SK-N-SH (cell line): ENCODE data around the gene NBEAL1. TPM values are rescaled to one million over a fixed set of nuclear protein-coding genes. Genes with fewer than 3 reads are reported as not detected.

Source experiments
- CTCF ChIA-PET: fragments of 300-600, 350-600 bp; formaldehyde crosslinking; extraction: SDS; loops from one replicate; lab custom pipeline; 2021; lab: Yijun Ruan, JAX
- POLR2A ChIA-PET: fragments of 350-600 bp; sonication (Branson Sonifier 250); formaldehyde crosslinking; extraction: SDS; loops from one replicate; lab custom pipeline; 2020; ENCODE audit warnings: antibody characterized with exemption, inconsistent platforms; lab: Yijun Ruan, JAX
- DNase-seq: peaks from one replicate; pipeline ENCODE4 v3.0.0; 2012
- H2AFZ ChIP-seq: fragments of 200-600 bp; sonication (generic); 2 replicates; pipeline ENCODE4 v1.8.1; 2016; ENCODE audit warnings: antibody characterized with exemption, mild to moderate bottlenecking, low read depth
- H3F3A ChIP-seq: fragments of 200-600 bp; sonication (generic); replicated peaks from 2 replicates; pipeline ENCODE3; 2016; ENCODE audit warnings: antibody characterized with exemption, mild to moderate bottlenecking; ENCODE audit not compliant: insufficient read depth
- H3K27ac ChIP-seq, 2 experiments: fragments of 200-500 bp in 1 of 2; fragments of 200-600 bp in 1 of 2; sonication (Bioruptor generic) in 1 of 2; sonication (generic), shearing (Covaris generic) in 1 of 2; 2 replicates each; pipeline versions ENCODE4 v1.5.1 to v1.6.1; 2014 to 2016; ENCODE audit warnings: low read depth in 2 of 2, inconsistent platforms in 1 of 2, low read length in 1 of 2, mild to moderate bottlenecking in 1 of 2, mixed read lengths in 1 of 2
- H3K27me3 ChIP-seq: fragments of 200-600 bp; sonication (generic), shearing (Covaris generic); 2 replicates; pipeline ENCODE4 v1.6.1; 2016; ENCODE audit warnings: mixed run types; ENCODE audit not compliant: insufficient read depth
- H3K36me3 ChIP-seq, 2 experiments: fragments of 200-500 bp in 1 of 2; fragments of 200-600 bp in 1 of 2; sonication (Bioruptor generic) in 1 of 2; sonication (generic) in 1 of 2; replicated peaks in 1 of 2; 2 replicates each; pipeline versions ENCODE3 to v1.5.1; 2014 to 2016; ENCODE audit warnings: low read length in 1 of 2, mild to moderate bottlenecking in 1 of 2; ENCODE audit not compliant: insufficient read depth in 2 of 2, control insufficient read depth in 1 of 2
- H3K4me1 ChIP-seq, 2 experiments: fragments of 200-500 bp in 1 of 2; fragments of 200-600 bp in 1 of 2; sonication (Bioruptor generic) in 1 of 2; sonication (generic), shearing (Covaris generic) in 1 of 2; 2 replicates each; pipeline versions ENCODE4 v1.5.1 to v1.6.1; 2014 to 2016; ENCODE audit warnings: low read depth in 1 of 2, low read length in 1 of 2, mixed run types in 1 of 2; ENCODE audit not compliant: insufficient read depth in 2 of 2, control insufficient read depth in 1 of 2
- H3K4me2 ChIP-seq: fragments of 200-600 bp; sonication (generic), shearing (Covaris generic); 2 replicates; pipeline ENCODE4 v1.6.1; 2017; ENCODE audit warnings: mixed run types
- H3K4me3 ChIP-seq, 2 experiments: fragments of 200-500 bp in 1 of 2; fragments of 200-600 bp in 1 of 2; sonication (Bioruptor generic) in 1 of 2; sonication (generic), shearing (Covaris generic) in 1 of 2; 2 replicates each; pipeline versions ENCODE4 v1.5.1 to v1.8.1; 2014 to 2016; ENCODE audit warnings: low read depth in 2 of 2, inconsistent platforms in 1 of 2, low read length in 1 of 2, mild to moderate bottlenecking in 1 of 2, mixed read lengths in 1 of 2, moderate library complexity in 1 of 2
- H3K79me2 ChIP-seq: fragments of 200-600 bp; sonication (generic); 2 replicates; pipeline ENCODE4 v1.8.1; 2017; ENCODE audit warnings: mild to moderate bottlenecking; ENCODE audit not compliant: insufficient read depth
- H3K9ac ChIP-seq: fragments of 200-600 bp; sonication (generic); 2 replicates; pipeline ENCODE4 v1.6.1; 2017; ENCODE audit warnings: mixed run types
- H3K9me2 ChIP-seq: fragments of 200-600 bp; sonication (generic); 2 replicates; pipeline ENCODE4 v1.6.1; 2017; ENCODE audit warnings: mixed run types
- H3K9me3 ChIP-seq: fragments of 200-600 bp; sonication (generic); 2 replicates; pipeline ENCODE4 v1.6.1; 2017; ENCODE audit warnings: mixed run types, mild to moderate bottlenecking, moderate library complexity
- H4K20me1 ChIP-seq: fragments of 200-600 bp; sonication (generic); 2 replicates; pipeline ENCODE4 v1.6.1; 2017; ENCODE audit warnings: mild to moderate bottlenecking, mixed run types; ENCODE audit not compliant: insufficient read depth
- CHD2 ChIP-seq: fragments of 150-350 bp; IDR thresholded peaks from 2 replicates; pipeline ENCODE4 v1.6.1; 2018; ENCODE audit warnings: low read length; ENCODE audit not compliant: partially characterized antibody
- ELF1 ChIP-seq: IDR thresholded peaks from 2 replicates; pipeline ENCODE4 v1.4.0; 2012
- EP300 ChIP-seq, 2 experiments: IDR thresholded peaks; 2 replicates each; pipeline versions ENCODE4 v1.4.0 to v1.6.1; 2012; ENCODE audit warnings: borderline replicate concordance in 1 of 2, low read depth in 1 of 2, low read length in 1 of 2
- FOSL2 ChIP-seq: IDR thresholded peaks from 2 replicates; pipeline ENCODE4 v1.4.0; 2012; ENCODE audit warnings: low read depth, mild to moderate bottlenecking, moderate library complexity, borderline replicate concordance
- GABPA ChIP-seq: IDR thresholded peaks from 2 replicates; pipeline ENCODE4 v1.4.0; 2012; ENCODE audit warnings: low read depth, mild to moderate bottlenecking
- MAX ChIP-seq: IDR thresholded peaks from 2 replicates; pipeline ENCODE4 v1.4.0; 2012; ENCODE audit warnings: low read depth
- MXI1 ChIP-seq: IDR thresholded peaks from 2 replicates; pipeline ENCODE4 v1.6.1; 2012; ENCODE audit warnings: mild to moderate bottlenecking, low read depth, low read length, improper control_type of control experiment
- NFIC ChIP-seq: IDR thresholded peaks from 2 replicates; pipeline ENCODE4 v1.4.0; 2012; ENCODE audit warnings: borderline replicate concordance
- POLR2AphosphoS5 ChIP-seq: IDR thresholded peaks from 2 replicates; pipeline ENCODE4 v1.6.1; 2012; ENCODE audit warnings: low read depth, low read length
- RCOR1 ChIP-seq: fragments of 150-350 bp; IDR thresholded peaks from 2 replicates; pipeline ENCODE4 v1.6.1; 2017; ENCODE audit warnings: antibody characterized with exemption, low read length
- REST ChIP-seq: IDR thresholded peaks from 2 replicates; pipeline ENCODE4 v1.6.1; 2012; ENCODE audit warnings: mild to moderate bottlenecking, low read depth, low read length, moderate library complexity
- RFX5 ChIP-seq: IDR thresholded peaks from 2 replicates; pipeline ENCODE4 v1.6.1; 2012; ENCODE audit warnings: mild to moderate bottlenecking, improper control_type of control experiment, low read length
- SMC3 ChIP-seq: IDR thresholded peaks from 2 replicates; pipeline ENCODE4 v1.6.1; 2012; ENCODE audit warnings: low read depth, low read length, improper control_type of control experiment
- TCF12 ChIP-seq: IDR thresholded peaks from 2 replicates; pipeline ENCODE4 v1.4.0; 2012
- YY1 ChIP-seq: IDR thresholded peaks from 2 replicates; pipeline ENCODE4 v1.4.0; 2012; ENCODE audit warnings: low read depth, mild to moderate bottlenecking
- ZBTB33 ChIP-seq: IDR thresholded peaks from 2 replicates; pipeline ENCODE4 v1.4.0; 2012; ENCODE audit warnings: low read depth, borderline replicate concordance
- WGBS: methylation state at CpG from one replicate; pipeline ENCODE4 v1.1.6; 2017; ENCODE audit warnings: low lambda C conversion rate; 5-methylcytosine and 5-hydroxymethylcytosine counted together
- polyA plus RNA-seq, 3 experiments: library from polyadenylated mRNA; depleted of rRNA; stranded (reverse); fragments of >200 nt; gene quantifications; 2 replicates each; pipeline ENCODE4 v1.2.3, GENCODE V29; 2012
- TF ChIP-seq, protein P1 (sequence below): fragments of 150-350 bp; IDR thresholded peaks from 2 replicates; pipeline ENCODE4 v1.6.1; 2016; ENCODE audit warnings: mild to moderate bottlenecking, low read depth, low read length
- TF ChIP-seq, protein P2 (sequence below): IDR thresholded peaks from 2 replicates; pipeline ENCODE4; 2012
- TF ChIP-seq, protein P3 (sequence below): fragments of 200-600 bp; sonication (generic); IDR thresholded peaks from 2 replicates; pipeline ENCODE4 v1.6.1; 2017; ENCODE audit warnings: antibody characterized with exemption, mild to moderate bottlenecking, moderate library complexity

NBEAL1 gene
- polyA plus RNA-seq, 1 of the 3 experiments (the other 2 are of a cell fraction), result 3.3 TPM

DNA sequence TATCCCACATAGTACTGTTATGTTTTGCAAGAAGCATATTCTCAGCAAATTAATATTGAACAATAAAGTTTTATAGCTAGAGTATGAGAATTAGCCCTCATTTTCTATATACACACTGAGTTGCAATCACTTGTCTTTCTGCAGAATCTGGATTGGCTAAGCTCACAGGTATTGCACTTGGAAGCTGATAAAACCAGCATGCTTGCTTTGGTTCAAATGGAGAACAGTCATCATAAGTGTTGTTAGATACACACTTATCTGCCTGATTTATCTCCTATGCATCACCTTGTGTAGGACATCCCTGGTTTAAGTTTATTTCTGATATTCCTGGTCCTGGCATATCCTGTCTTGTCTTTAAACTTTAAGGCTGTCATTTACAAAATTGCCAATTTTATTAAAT is 186.2 kb downstream of the NBEAL1 start:
- H3K4me2 ChIP-seq, result no peak overlapping the region
- no peak overlapping the region for H3K9ac ChIP-seq
- no peak for DNase-seq
- H2AFZ ChIP-seq, result no peak overlapping the region
- ChIA-PET CTCF (interaction anchor here (0.8 kb wide), 1 partner anchor 24 kb away, joined by 3 read pairs; no protein-coding TSS in a partner anchor), POLR2A (no interaction called here)
- no peaks in the 10 kb centered on the region for H4K20me1 ChIP-seq
- H3K4me1 ChIP-seq, result no peaks in the 10 kb centered on the region
- H3F3A ChIP-seq, result peaks cover 14% of the 10 kb centered on the region
- no peaks in the 10 kb centered on the region for H3K79me2 ChIP-seq
- no peaks in the 10 kb centered on the region for H3K9me3 ChIP-seq
- no peak for TF ChIP-seq EP300 (IDR thresholded peaks at IDR 0.05; ENCODE audit: borderline replicate concordance in 1 of 2, low read depth in 1 of 2, low read length in 1 of 2)
- no peak for TF ChIP-seq CHD2
- no peaks in the 10 kb centered on the region for H3K27me3 ChIP-seq
- no peaks in the 10 kb centered on the region for H3K9me2 ChIP-seq
- no peak overlapping the region for H3K4me3 ChIP-seq
- H3K36me3 ChIP-seq, result peaks cover 4 to 24% of the 10 kb centered on the region in 2 experiments
- H3K27ac ChIP-seq, result no peak overlapping the region

DNA sequence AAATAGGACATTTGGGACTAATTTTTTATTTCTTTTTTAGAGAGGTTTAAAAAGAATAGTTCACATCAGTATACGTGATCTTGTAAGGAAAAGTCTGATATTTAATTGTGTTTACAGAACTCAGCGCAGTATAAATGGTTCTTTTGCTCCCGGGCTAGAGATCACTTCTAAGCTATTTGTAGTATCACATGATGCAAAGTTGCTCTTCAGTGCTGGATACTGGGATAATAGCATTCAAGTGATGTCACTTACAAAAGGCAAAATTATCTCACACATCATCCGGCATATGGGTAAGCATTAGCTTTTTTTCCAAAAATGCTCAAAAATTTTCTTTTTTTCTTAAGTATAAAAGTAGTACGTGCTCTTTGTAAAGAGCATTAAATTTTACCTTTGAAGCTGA is 186.8 kb downstream of the NBEAL1 start:
- Histone ChIP-seq H3F3A (peaks cover 14% of the 10 kb centered on the region), H3K27me3 (no peaks in the 10 kb centered on the region), H3K4me1 (no peaks in the 10 kb centered on the region), H3K9ac (no peak overlapping the region), H4K20me1 (no peaks in the 10 kb centered on the region), H3K27ac (no peak overlapping the region), H3K9me2 (no peaks in the 10 kb centered on the region), H3K9me3 (no peaks in the 10 kb centered on the region), H2AFZ (no peak overlapping the region), H3K79me2 (no peaks in the 10 kb centered on the region), H3K36me3 (peaks cover 4 to 24% of the 10 kb centered on the region in 2 experiments), H3K4me2 (no peak overlapping the region), H3K4me3 (no peak overlapping the region)
- 96% methylated on average over 5 of the region's 5 CpGs for WGBS
- TF ChIP-seq TCF12 (no peak), SMC3 (no peak), FOSL2 (no peak), YY1 (no peak), ELF1 (no peak), REST (no peak), POLR2AphosphoS5 (no peak), RFX5 (no peak), RCOR1 (no peak), MXI1 (no peak), MAX (no peak), NFIC (no peak), ZBTB33 (no peak), GABPA (no peak)
- TF ChIP-seq, protein P1, sequence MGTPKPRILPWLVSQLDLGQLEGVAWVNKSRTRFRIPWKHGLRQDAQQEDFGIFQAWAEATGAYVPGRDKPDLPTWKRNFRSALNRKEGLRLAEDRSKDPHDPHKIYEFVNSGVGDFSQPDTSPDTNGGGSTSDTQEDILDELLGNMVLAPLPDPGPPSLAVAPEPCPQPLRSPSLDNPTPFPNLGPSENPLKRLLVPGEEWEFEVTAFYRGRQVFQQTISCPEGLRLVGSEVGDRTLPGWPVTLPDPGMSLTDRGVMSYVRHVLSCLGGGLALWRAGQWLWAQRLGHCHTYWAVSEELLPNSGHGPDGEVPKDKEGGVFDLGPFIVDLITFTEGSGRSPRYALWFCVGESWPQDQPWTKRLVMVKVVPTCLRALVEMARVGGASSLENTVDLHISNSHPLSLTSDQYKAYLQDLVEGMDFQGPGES, result no peak
- TF ChIP-seq, protein P2, sequence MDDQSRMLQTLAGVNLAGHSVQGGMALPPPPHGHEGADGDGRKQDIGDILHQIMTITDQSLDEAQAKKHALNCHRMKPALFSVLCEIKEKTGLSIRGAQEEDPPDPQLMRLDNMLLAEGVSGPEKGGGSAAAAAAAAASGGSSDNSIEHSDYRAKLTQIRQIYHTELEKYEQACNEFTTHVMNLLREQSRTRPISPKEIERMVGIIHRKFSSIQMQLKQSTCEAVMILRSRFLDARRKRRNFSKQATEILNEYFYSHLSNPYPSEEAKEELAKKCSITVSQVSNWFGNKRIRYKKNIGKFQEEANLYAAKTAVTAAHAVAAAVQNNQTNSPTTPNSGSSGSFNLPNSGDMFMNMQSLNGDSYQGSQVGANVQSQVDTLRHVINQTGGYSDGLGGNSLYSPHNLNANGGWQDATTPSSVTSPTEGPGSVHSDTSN, result no peak
- TF ChIP-seq, protein P3, sequence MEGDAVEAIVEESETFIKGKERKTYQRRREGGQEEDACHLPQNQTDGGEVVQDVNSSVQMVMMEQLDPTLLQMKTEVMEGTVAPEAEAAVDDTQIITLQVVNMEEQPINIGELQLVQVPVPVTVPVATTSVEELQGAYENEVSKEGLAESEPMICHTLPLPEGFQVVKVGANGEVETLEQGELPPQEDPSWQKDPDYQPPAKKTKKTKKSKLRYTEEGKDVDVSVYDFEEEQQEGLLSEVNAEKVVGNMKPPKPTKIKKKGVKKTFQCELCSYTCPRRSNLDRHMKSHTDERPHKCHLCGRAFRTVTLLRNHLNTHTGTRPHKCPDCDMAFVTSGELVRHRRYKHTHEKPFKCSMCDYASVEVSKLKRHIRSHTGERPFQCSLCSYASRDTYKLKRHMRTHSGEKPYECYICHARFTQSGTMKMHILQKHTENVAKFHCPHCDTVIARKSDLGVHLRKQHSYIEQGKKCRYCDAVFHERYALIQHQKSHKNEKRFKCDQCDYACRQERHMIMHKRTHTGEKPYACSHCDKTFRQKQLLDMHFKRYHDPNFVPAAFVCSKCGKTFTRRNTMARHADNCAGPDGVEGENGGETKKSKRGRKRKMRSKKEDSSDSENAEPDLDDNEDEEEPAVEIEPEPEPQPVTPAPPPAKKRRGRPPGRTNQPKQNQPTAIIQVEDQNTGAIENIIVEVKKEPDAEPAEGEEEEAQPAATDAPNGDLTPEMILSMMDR, result no peak
- ChIA-PET CTCF (interaction anchor here (0.8 kb wide), 1 partner anchor 23 kb away, joined by 3 read pairs; no protein-coding TSS in a partner anchor), POLR2A (no interaction called here)
- DNase-seq, result no peak
